DOHH2 (cell line): Measurements from ENCODE around the gene EML4.

ENCODE experiments used
- H3F3A ChIP-seq: fragments of 200-600 bp; sonication (generic), shearing (Covaris generic); 2 replicates; pipeline ENCODE4 v1.6.0; 2016; ENCODE audit warnings: antibody characterized with exemption, mild to moderate bottlenecking; ENCODE audit not compliant: control insufficient read depth, insufficient read depth
- H3K27ac ChIP-seq: fragments of 200-600 bp; sonication (generic); 2 replicates; pipeline ENCODE4 v1.5.1; 2014; ENCODE audit warnings: low read depth, mild to moderate bottlenecking, low read length, moderate library complexity
- H3K27me3 ChIP-seq: fragments of 200-600 bp; sonication (generic); 2 replicates; pipeline ENCODE4 v1.6.1; 2014; ENCODE audit warnings: mild to moderate bottlenecking, low read length, mixed read lengths; ENCODE audit not compliant: control insufficient read depth
- H3K36me3 ChIP-seq: fragments of 200-600 bp; sonication (generic); 2 replicates; pipeline ENCODE4 v1.6.1; 2014; ENCODE audit warnings: mild to moderate bottlenecking, low read length, moderate library complexity, mixed read lengths; ENCODE audit not compliant: control insufficient read depth
- H3K4me1 ChIP-seq: fragments of 200-600 bp; sonication (generic); 2 replicates; pipeline ENCODE4 v1.6.1; 2014; ENCODE audit warnings: mild to moderate bottlenecking, low read length, mixed read lengths; ENCODE audit not compliant: control insufficient read depth
- H3K4me2 ChIP-seq: fragments of 200-600 bp; sonication (generic); 2 replicates; pipeline ENCODE4 v1.6.0; 2014; ENCODE audit warnings: mild to moderate bottlenecking, low read length, moderate library complexity
- H3K4me3 ChIP-seq: fragments of 200-600 bp; sonication (generic); 2 replicates; pipeline ENCODE4 v1.5.1; 2014; ENCODE audit warnings: mild to moderate bottlenecking, low read length, mixed read lengths
- H3K79me2 ChIP-seq: fragments of 200-600 bp; sonication (generic); 2 replicates; pipeline ENCODE4 v1.6.1; 2014; ENCODE audit warnings: mild to moderate bottlenecking, low read length, mixed read lengths; ENCODE audit not compliant: control insufficient read depth
- H3K9me2 ChIP-seq: fragments of 200-600 bp; sonication (generic); replicated peaks from 2 replicates; pipeline ENCODE4 v1.6.1; 2014; ENCODE audit warnings: mild to moderate bottlenecking, low read length, mixed read lengths; ENCODE audit not compliant: control insufficient read depth
- H3K9me3 ChIP-seq: fragments of 200-600 bp; sonication (generic); 2 replicates; pipeline ENCODE4 v1.6.1; 2014; ENCODE audit warnings: antibody characterized with exemption, low read length, mixed read lengths; ENCODE audit not compliant: control insufficient read depth, insufficient read depth
- H4K20me1 ChIP-seq: fragments of 200-600 bp; sonication (generic); 2 replicates; pipeline ENCODE4 v1.6.0; 2014; ENCODE audit warnings: low read depth, mild to moderate bottlenecking, antibody characterized with exemption, low read length, moderate library complexity; ENCODE audit not compliant: control insufficient read depth, insufficient read depth
- CTCF ChIP-seq: fragments of 200-600 bp; sonication (generic); IDR thresholded peaks from one replicate; pipeline ENCODE4 v1.5.1; 2014; ENCODE audit warnings: antibody characterized with exemption, mild to moderate bottlenecking, low read depth, low read length; ENCODE audit not compliant: poor library complexity, severe bottlenecking
- EZH2phosphoT487 ChIP-seq: fragments of 200-600 bp; sonication (generic); IDR thresholded peaks from 2 replicates; pipeline ENCODE4 v1.6.1; 2017; ENCODE audit warnings: borderline replicate concordance, mild to moderate bottlenecking, antibody characterized with exemption, low read length, moderate library complexity, mixed read lengths

The EML4 gene

DNA sequence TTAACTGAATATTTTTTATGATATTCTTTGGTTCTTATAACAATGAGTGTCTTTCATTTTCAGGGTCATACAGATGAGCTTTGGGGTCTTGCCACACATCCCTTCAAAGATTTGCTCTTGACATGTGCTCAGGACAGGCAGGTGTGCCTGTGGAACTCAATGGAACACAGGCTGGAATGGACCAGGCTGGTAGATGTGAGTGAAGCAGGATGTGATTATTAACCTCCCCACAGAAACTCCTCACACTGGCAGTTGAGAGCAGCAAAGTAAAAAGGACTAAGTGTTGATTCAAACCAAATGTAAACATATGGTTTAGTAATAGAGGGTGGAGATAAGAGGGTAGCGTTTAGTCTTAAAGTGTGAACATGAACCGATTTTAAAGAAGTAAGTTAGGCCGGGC, 134.1 kb downstream of the EML4 start:
- Histone ChIP-seq H3K4me2 (no peak overlapping the region), H3K9me3 (no peaks in the 10 kb centered on the region), H3K27me3 (no peaks in the 10 kb centered on the region), H3F3A (no peaks in the 10 kb centered on the region), H3K4me1 (peaks cover under 1% of the 10 kb centered on the region), H3K27ac (no peak overlapping the region), H4K20me1 (no peaks in the 10 kb centered on the region), H3K9me2 (no peaks in the 10 kb centered on the region), H3K79me2 (no peaks in the 10 kb centered on the region), H3K4me3 (no peak overlapping the region), H3K36me3 (peaks cover 14% of the 10 kb centered on the region)
- TF ChIP-seq EZH2phosphoT487 (no peak), CTCF (no peak)

- peaks cover 11% of the 10 kb centered on the region for H3K36me3 ChIP-seq
- TF ChIP-seq EZH2phosphoT487 (no peak), CTCF (no peak)
- no peaks in the 10 kb centered on the region for H3K79me2 ChIP-seq
Observed at GRCh38 chr2:42304059-42304713, 135.0 kb downstream of the EML4 start.

GRCh38 chr2:42307180-42307579, 138.0 kb downstream of the EML4 start:
- Histone ChIP-seq H3K36me3 (peaks cover 11% of the 10 kb centered on the region), H3K4me2 (no peak overlapping the region), H3K79me2 (no peaks in the 10 kb centered on the region)

More at GRCh38 chr2:42304059-42304713, 135.0 kb downstream of the EML4 start:
- no peaks in the 10 kb centered on the region for H3K27me3 ChIP-seq
- H3K9me3 ChIP-seq = no peaks in the 10 kb centered on the region
- H3F3A ChIP-seq = no peaks in the 10 kb centered on the region
- H3K4me3 ChIP-seq = no peak overlapping the region
- H3K4me1 ChIP-seq = no peaks in the 10 kb centered on the region
- no peak overlapping the region for H3K27ac ChIP-seq
- H3K9me2 ChIP-seq = no peaks in the 10 kb centered on the region
- no peaks in the 10 kb centered on the region for H4K20me1 ChIP-seq
- H3K4me2 ChIP-seq = no peak overlapping the region

More at GRCh38 chr2:42307180-42307579, 138.0 kb downstream of the EML4 start:
- Histone ChIP-seq H3K27me3 (no peaks in the 10 kb centered on the region), H3K9me2 (no peaks in the 10 kb centered on the region), H3K4me1 (no peaks in the 10 kb centered on the region), H4K20me1 (no peaks in the 10 kb centered on the region), H3K27ac (no peak overlapping the region), H3K4me3 (no peak overlapping the region), H3F3A (no peaks in the 10 kb centered on the region), H3K9me3 (no peaks in the 10 kb centered on the region)
- TF ChIP-seq CTCF (no peak), EZH2phosphoT487 (no peak)
